GM12872 (cell line): ENCODE results near the gene FOXP2.

Source experiments
- CTCF ChIP-seq: IDR thresholded peaks from 3 replicates; pipeline ENCODE4 v1.5.1; 2011; ENCODE audit warnings: low read depth, mild to moderate bottlenecking, low read length, moderate library complexity; ENCODE audit not compliant: insufficient read depth

Gene FOXP2

GRCh38 chr7:114416129-114416990 is 1.7 kb downstream of the FOXP2 start:
- no peak for TF ChIP-seq CTCF

- TF ChIP-seq CTCF = no peak
Measured at GRCh38 chr7:114417290-114417689, 2.7 kb downstream of the FOXP2 start.

GRCh38 chr7:114418117-114418516 is 3.5 kb downstream of the FOXP2 start:
- TF ChIP-seq CTCF = no peak

GRCh38 chr7:114419441-114420272 is 5.0 kb downstream of the FOXP2 start:
- no peak for TF ChIP-seq CTCF

- peak; percentile 37; the same call in 1 of the 3 replicates for TF ChIP-seq CTCF
Measured at GRCh38 chr7:114422507-114423501, 8.2 kb downstream of the FOXP2 start.

- TF ChIP-seq CTCF = no peak
Measured at GRCh38 chr7:114426382-114426781, 11.8 kb downstream of the FOXP2 start.
